Measurements from ENCODE around the gene KLHDC8A. TPM values are rescaled to one million over a fixed set of nuclear protein-coding genes. Genes with fewer than 3 reads are reported as not detected.

Gene KLHDC8A
- total RNA-seq, 1 experiment from 2014 or later, result 0.49 TPM

GRCh38 chr1:205344066-205344928 is 12.4 kb downstream of the KLHDC8A start:
- H2AFZ ChIP-seq (ENCODE audit: low read depth, low read length, poor library complexity, severe bottlenecking), result no peak overlapping the region
- POLR2A ChIA-PET, result no interaction called here
- RAD21 ChIA-PET (ENCODE audit: low non-redundant PET in 1 of 2, low total read pairs in 2 of 2, uncharacterized antibody in 2 of 2, unreplicated experiment in 2 of 2), result no interaction called here

More at GRCh38 chr1:205344066-205344928, 12.4 kb downstream of the KLHDC8A start:
- TF ChIP-seq CTCF (IDR thresholded peaks at IDR 0.05 in 2 of 3, conservative IDR thresholded peaks at IDR 0.05 in 1 of 3; ENCODE audit: borderline replicate concordance in 1 of 3, insufficient read depth in 1 of 3, low read depth in 2 of 3, low read length in 2 of 3) (no peak), SRF (IDR thresholded peaks at IDR 0.05; ENCODE audit: low read depth) (no peak), YY1 (IDR thresholded peaks at IDR 0.05; ENCODE audit: extremely low read depth, insufficient replicate concordance, low read depth, low read length) (no peak), SP1 (IDR thresholded peaks at IDR 0.05; ENCODE audit: low read depth) (no peak), JUND (IDR thresholded peaks at IDR 0.05) (no peak), ZFX (IDR thresholded peaks at IDR 0.05) (no peak), EZH2 (IDR thresholded peaks at IDR 0.05) (no peak), POLR2A (IDR thresholded peaks at IDR 0.05; ENCODE audit: borderline replicate concordance, extremely low read depth, insufficient read depth, insufficient read length) (no peak)
- DNase-seq (ENCODE audit: low read depth, low spot score) (no peak), ATAC-seq (no peak)
- Histone ChIP-seq H3K9me2 (ENCODE audit: insufficient read depth) (no peaks in the 10 kb centered on the region), H4K20me1 (ENCODE audit: insufficient read depth) (no peaks in the 10 kb centered on the region), H3K27ac (ENCODE audit: low read depth, low read length) (no peak overlapping the region), H3K9me3 (ENCODE audit: control insufficient read depth in 1 of 2, insufficient read depth in 1 of 2, low read depth in 1 of 2, low read length in 2 of 2) (no peaks in the 10 kb centered on the region), H3K36me3 (ENCODE audit: control insufficient read depth in 1 of 2, insufficient read depth in 2 of 2, low read length in 2 of 2) (no peaks in the 10 kb centered on the region), H3K79me2 (ENCODE audit: insufficient read depth, low read length) (no peaks in the 10 kb centered on the region), H3K4me1 (ENCODE audit: control insufficient read depth in 1 of 2, insufficient read depth in 2 of 2, low read length in 2 of 2) (peaks cover 0 to 15% of the 10 kb centered on the region in 2 experiments; a peak in 2 of 4 replicates), H3K27me3 (ENCODE audit: insufficient read depth, low read length) (no peaks in the 10 kb centered on the region), H3K4me3 (replicated peaks in 1 of 2; ENCODE audit: low read depth in 1 of 2, low read length in 2 of 2) (no peak overlapping the region), H3K9ac (ENCODE audit: low read length) (no peak overlapping the region), H3K4me2 (ENCODE audit: low read length) (no peak overlapping the region)
- BruUV-seq (replicated peaks), result no TSS peak
- intact Hi-C loops (cut with micrococcal nuclease), result no loop called here
- CTCF ChIA-PET, result interaction anchor here (1.0 to 1.6 kb wide), 2 partner anchors 8 to 10 kb away, joined by 4 to 6 read pairs; no protein-coding TSS in a partner anchor
